HL-60 (cell line): ENCODE results near the gene WWOX.

Experiments used
- DNase-seq, 2 experiments: peaks; one replicate each; pipeline ENCODE4 v3.0.0-alpha.2; 2010 to 2020; ENCODE audit warnings: low read depth in 1 of 2, low spot score in 1 of 2
- H3K27ac ChIP-seq: fragments of 250-450 bp; sonication (Bioruptor Pico); replicated peaks from 2 replicates; pipeline ENCODE4 v1.5.1; 2020; ENCODE audit warnings: mild to moderate bottlenecking, moderate library complexity
- H3K27me3 ChIP-seq: fragments of 250-450 bp; sonication (Bioruptor Pico); 2 replicates; pipeline ENCODE4 v1.5.1; 2021; ENCODE audit warnings: mild to moderate bottlenecking, moderate library complexity; ENCODE audit not compliant: insufficient read depth, poor library complexity, severe bottlenecking
- H3K4me3 ChIP-seq: replicated peaks from 2 replicates; pipeline ENCODE4 v1.5.1; 2011; ENCODE audit warnings: mild to moderate bottlenecking, control low read depth, low read length; ENCODE audit not compliant: insufficient read depth
- GABPA ChIP-seq: IDR thresholded peaks from 2 replicates; pipeline ENCODE4 v1.6.1; 2012; ENCODE audit warnings: low read depth
- POLR2AphosphoS5 ChIP-seq: IDR thresholded peaks from 2 replicates; pipeline ENCODE4 v1.6.1; 2012; ENCODE audit warnings: low read depth
- REST ChIP-seq: IDR thresholded peaks from 2 replicates; pipeline ENCODE4 v1.6.1; 2012; ENCODE audit warnings: low read depth; ENCODE audit not compliant: insufficient replicate concordance
- SPI1 ChIP-seq: IDR thresholded peaks from 2 replicates; pipeline ENCODE4 v1.6.1; 2012; ENCODE audit warnings: low read depth, mild to moderate bottlenecking, borderline replicate concordance
- TF ChIP-seq, protein P1 (sequence below): IDR thresholded peaks from one replicate; pipeline ENCODE4 v1.5.1; 2011; ENCODE audit warnings: low read length, control low read depth, inconsistent platforms; ENCODE audit not compliant: insufficient read depth

WWOX gene

DNA sequence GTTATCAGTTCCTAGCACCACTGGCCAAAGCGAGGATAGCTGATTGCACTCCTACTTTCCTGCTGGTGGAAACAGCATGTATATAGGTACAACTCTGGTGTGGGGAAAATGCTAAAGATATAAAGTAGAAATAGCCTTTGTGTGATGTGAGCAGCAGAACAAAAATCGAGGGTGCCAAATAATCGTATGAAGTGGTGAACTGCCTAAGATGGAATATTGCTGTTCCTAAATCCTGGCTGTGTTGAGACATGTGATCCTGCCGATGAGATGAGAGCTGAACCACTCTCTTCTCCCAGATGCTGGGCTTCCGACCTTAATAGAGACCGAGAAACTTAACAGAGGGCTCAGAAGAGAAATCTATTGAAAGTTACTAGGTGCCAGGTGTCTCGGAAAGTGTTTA is 117.8 kb downstream of the WWOX start:
- H3K27me3 ChIP-seq: no peaks in the 10 kb centered on the region
- TF ChIP-seq POLR2AphosphoS5: no peak
- TF ChIP-seq, protein P1, sequence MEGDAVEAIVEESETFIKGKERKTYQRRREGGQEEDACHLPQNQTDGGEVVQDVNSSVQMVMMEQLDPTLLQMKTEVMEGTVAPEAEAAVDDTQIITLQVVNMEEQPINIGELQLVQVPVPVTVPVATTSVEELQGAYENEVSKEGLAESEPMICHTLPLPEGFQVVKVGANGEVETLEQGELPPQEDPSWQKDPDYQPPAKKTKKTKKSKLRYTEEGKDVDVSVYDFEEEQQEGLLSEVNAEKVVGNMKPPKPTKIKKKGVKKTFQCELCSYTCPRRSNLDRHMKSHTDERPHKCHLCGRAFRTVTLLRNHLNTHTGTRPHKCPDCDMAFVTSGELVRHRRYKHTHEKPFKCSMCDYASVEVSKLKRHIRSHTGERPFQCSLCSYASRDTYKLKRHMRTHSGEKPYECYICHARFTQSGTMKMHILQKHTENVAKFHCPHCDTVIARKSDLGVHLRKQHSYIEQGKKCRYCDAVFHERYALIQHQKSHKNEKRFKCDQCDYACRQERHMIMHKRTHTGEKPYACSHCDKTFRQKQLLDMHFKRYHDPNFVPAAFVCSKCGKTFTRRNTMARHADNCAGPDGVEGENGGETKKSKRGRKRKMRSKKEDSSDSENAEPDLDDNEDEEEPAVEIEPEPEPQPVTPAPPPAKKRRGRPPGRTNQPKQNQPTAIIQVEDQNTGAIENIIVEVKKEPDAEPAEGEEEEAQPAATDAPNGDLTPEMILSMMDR: no peak
- TF ChIP-seq SPI1: no peak
- no peak for TF ChIP-seq REST
- TF ChIP-seq GABPA: no peak
- no peak for DNase-seq

GRCh38 chr16:78218279-78218678 is 118.8 kb downstream of the WWOX start:
- TF ChIP-seq REST (no peak), GABPA (no peak), POLR2AphosphoS5 (no peak), SPI1 (no peak)
- TF ChIP-seq, protein P1: no peak
- DNase-seq: no peak
- H3K27ac ChIP-seq: no peak overlapping the region
- H3K4me3 ChIP-seq: no peak overlapping the region
- no peaks in the 10 kb centered on the region for H3K27me3 ChIP-seq

More for the DNA sequence above, 117.8 kb downstream of the WWOX start:
- Histone ChIP-seq H3K4me3 (no peak overlapping the region), H3K27ac (no peak overlapping the region)

- DNase-seq: no peak
- Histone ChIP-seq H3K27ac (no peak overlapping the region), H3K27me3 (no peaks in the 10 kb centered on the region), H3K4me3 (no peak overlapping the region)
- TF ChIP-seq, protein P1: no peak
- TF ChIP-seq REST (no peak), POLR2AphosphoS5 (no peak), GABPA (no peak), SPI1 (no peak)
Observed at GRCh38 chr16:78218856-78219651, 119.6 kb downstream of the WWOX start.
